DMS53 treated with DMSO at 0.1 percent for 48 hours (cell line): ENCODE measurements around the gene CYB5R3.
A peak's percentile ranks its signal among the peaks of the same experiment; 100 is the strongest.

ENCODE experiments used
- DNase-seq: peaks from one replicate; lab custom pipeline; 2025; ENCODE audit not compliant: unreplicated experiment; lab: John Stamatoyannopoulos, UW

CYB5R3 gene

DNA sequence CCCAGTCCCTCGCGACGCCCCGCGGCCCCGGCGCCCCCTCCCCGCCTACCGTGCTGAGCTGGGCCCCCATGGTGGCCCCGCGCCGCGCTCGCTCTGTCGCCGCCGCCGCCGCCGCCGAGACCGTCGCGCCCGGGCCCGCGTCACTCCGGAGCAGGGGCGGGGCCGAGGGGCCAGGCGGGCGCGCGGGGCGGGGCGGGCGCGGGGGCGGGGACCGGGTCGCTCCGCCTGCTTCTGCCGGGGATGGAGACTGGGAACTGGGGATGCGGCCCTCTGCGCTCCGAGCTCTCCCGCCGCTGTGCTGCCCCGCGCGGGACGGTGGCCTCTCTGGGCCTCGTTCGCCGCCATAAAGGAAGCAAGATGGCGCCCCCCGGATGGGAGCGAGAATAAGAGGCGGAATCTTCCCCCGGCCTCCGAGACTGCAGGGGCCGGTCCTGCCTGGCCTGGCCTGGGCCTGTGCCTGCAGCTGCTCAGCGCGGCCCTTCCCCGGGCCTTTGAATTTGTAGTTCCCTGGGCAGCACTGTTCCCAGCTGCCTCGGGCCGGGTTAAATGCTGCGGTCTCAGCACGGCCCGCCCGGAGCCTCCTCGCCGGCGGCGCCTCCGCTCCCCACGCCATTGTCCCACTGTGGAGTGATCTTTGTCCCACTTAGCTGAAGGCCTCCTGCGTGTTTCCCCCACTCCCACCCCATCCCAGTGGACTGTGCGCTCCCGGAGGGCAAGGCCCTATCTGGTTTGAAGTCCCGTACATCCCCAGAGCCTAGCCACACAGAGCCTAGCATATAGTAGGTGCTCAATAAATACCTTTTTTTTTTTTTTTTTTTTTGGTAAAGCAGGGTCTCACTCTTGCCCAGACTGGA lies at the start of gene CYB5R3:
Gene CYB5R3, minus strand, starts transcription at position 147 of the 854 bp plus-strand sequence. Its CDS starts 77 bp downstream, at position 70.
- DNase-seq = peak; percentile 41

DNA sequence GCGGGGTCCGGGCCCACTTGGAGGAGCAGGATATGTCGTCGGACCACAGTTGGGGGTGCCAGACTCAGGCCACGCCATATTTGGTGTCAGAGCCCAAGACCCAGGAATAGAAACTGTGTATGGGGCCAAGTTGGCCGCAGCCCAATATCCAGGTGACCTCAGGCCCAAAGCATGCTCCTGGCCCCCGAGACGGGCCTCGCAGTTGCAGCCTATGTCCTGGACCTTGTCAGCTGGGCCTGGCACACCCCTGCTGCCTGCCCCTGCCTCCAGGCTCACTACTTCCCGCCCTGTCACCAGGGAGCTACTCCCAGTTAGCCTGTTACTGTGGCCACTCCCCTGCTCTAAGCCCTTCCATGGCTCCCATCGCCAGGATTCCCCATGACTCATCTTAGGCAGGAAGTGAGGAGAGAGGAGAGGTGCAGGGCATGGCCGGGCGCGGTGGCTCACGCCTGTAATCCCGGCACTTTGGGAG lies 48.4 kb upstream of the CYB5R3 start:
- DNase-seq = no peak

DNA sequence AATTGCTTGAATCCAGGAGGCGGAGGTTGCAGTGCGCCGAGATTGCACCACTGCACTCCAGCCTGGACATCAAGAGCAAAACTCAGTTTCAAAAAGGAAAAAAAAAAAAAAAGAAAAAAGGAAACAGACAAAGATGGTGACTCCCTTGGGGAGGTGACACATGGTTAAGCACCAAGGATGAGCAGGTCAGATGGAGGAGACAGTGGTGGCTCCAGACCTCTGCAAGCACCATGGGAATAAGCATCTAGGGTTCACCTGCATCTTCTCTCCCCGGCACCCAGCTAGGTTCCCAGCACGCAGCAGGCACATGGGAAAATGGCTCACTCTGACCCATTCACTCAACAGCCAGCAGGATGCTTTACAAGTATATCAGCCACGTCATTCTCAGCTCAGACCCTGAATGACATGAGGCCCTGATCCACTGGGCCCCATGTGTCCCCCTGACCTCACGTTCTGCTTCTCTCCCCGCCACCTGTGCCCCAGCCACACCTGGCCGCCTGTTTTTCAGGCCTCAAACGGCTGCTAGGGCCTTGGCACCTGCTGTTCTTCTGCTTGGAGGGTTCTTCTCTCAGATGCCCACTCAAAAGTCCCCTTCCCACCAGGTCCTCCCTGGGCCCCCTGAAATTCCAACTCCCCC lies 47.3 kb upstream of the CYB5R3 start:
- no peak for DNase-seq

DNA sequence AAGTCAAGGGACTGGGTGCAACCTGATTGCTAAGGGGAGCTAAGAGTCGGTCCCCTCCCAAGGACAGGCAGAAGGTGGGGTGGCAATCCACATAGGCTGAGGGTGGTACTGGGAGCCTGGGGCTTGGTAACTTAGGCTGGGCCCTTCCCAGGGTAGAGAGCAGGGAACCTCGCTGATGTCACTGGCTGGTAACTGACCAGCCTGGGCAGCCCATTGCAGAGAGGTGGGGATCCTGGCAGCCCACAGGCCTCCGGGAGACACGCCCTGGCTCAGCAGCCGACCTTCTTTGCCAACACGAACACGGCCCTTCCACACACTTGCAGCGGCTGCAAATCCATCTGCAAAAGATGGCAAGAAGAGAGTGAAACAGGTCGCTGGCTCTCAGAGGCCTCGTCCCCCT lies 46.1 kb upstream of the CYB5R3 start:
- DNase-seq = no peak

DNA sequence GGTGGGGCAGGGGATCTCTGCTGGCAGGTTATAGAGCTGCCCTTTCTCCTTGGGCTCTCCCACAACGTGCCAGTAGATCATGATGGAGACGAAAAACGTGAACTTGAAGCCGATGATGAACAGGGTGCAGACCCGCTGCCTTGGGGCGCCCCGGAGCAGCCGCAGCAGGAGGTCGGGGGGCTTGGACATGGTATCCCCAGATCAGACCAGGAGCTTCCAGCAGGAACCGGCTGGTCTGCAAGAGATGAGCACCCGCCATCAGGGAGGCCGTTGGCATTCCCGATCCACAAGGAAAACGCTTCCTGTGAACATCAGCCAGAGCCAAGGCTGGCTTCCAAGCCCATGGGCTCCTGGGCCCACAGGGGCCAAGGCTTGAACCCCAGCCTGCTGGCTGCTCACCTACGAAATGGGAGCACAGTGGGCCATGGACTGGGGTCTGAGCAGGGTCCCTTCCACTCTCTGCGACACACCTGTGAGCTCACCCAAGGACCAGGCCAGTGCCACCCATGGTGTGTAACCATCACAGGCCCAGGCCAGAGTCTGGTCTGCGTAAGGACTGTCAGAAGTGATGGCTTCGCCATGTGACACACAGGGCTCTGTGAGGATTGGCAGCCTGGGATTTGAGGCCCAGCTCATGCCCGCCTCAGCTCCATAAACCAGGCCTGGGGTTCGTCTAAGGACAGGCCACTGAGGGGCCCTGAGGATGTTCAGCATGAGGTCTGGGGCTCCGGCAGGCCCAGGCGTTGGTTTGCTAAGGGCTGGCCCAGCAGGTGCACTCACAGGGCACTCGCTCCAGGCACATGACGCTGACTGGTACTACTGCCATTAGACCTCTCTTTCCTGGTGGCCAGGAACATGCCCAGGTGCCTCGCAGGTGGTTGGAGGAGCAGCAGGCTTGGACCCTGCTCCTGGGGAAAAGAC lies 44.8 kb upstream of the CYB5R3 start:
- DNase-seq = no peak

DNA sequence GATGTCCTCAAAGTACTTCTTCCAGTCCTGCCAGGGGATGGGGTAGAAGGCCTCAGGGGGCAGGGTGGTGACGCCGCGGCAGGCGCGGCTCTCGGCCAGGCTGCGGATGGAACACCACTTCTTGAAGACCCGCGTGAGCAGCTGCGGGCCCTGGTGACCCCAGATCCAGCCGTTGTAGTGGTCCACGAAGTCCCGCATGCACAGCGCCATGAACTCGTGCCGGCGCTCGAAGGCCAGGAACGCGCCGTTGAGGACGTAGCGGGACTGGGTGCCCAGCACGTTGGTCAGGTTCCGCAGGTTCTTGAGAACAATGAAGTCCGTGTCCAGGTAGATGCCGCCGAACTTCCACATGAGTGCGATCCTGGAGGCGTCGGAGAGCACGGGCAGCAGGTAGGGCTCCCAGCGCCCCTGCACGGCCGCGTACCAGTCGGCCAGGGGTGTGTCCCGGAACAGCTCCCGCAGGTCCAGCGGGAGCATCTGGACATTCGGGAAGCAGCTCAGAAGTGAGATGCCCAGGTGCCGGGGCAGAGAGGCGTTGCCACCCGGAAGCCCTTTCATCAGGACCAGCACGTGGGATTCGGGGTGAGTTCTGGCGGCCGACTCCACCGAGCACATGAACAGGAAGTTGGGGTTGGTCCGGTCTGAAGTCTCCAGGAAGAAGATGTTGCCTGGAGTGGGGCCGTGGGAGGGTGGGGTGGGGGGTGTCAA lies 44.0 kb upstream of the CYB5R3 start:
- no peak for DNase-seq

DNA sequence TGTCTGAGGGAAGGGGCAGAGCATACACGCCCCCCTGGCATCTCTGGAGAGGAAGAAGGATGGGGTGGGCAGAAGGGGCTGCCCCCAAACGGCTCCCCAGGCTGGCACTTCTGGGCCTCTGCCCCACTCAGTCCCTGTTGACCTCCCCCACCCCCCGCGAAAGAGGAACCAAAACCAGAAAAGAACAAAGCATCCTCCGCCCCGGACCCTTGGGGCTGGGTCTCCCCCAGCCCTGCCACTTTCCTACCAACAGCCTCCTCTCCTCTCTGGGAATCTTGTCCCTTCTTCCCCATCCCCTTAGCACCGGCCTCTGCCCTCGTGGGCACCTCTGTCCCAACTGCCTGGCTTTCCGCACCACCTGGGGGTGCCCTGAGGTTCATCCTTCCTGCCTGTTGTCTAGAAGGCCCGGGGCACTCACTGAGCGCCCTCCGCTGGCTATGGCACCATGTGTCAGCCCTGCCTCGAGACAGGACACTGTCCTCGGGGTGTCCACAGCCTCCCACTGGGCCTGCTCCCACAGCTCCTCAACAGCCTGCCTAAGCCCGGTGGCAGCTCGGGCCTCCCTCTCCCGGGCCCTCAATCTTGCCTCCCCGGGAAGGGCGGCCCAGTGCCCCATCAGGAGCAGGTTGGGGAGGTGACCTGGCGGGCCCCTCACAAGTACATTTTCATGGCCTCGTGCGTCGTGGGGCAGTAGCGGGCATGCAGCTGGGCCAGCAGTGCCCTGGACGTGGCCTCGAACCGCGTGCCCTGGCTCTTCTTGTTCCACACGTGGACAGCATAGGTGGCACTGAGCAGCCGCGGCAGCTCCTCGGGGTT lies 43.3 kb upstream of the CYB5R3 start:
- no peak for DNase-seq

DNA sequence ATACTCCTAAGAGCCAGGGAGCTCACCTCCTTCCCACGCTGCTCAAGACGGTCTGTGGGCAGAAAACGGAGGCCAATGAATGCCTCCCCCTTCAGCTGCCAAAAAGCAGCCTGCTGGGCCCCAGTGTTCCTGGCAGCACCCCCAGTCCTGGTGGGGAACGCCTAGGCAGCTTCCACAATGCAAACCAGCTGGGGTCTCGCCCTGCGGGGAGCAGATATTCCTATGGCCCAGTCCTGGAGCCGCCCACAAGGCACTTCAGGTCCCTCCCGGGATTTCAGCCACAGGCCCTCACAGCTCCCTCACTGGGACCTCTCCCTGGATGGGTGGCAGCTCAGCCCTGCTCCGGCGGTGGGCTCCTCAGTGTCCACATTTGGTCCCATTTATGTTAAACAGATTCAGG lies 42.2 kb upstream of the CYB5R3 start:
- no peak for DNase-seq

DNA sequence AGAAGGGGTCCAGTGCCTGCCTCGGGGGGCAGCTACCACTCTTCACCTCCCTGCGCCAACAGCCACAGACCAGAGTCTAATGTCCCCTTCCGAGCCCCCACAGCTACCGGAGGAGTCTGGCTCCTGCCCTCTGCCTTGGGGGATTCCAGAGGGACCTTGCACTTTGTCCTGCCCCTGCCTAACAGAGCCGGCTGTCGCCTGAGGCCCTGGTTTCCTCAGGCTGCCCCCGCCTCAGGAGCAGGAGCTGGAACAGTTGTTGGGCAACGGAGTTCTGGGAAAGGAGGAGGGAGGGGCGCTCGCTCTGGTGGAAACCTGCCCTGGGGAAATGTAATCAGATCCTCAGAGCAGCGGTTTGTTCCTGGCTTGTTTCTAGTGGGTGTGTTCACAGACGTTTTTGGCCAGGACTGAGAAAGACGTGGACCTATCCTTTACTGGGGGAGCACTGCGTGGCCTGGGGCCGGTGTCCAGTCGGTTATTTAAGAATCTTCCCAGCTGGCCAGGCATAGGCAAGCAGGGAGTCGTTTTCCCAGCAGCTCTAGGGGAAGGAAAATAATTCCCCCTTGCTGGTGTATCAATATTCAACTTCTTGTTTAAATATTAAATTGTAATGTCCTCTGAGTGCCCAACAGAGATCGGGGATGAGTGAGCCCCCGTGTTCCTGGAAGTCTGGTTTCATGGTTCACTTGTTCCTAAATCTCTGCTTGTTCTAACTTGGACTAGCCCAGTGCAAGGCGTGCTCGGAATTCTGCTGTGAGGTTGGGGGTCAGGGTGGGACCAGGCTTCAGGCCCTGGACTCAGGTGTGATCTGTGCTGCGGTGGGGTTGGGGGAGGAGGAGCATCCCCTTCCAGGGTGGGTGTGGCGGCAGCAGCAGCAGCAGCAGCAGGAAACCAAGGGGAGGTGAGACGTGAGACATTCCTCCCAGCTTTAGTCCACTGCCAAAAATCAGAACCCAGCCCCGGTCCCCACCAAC lies 39.3 kb upstream of the CYB5R3 start:
- DNase-seq = no peak

DNA sequence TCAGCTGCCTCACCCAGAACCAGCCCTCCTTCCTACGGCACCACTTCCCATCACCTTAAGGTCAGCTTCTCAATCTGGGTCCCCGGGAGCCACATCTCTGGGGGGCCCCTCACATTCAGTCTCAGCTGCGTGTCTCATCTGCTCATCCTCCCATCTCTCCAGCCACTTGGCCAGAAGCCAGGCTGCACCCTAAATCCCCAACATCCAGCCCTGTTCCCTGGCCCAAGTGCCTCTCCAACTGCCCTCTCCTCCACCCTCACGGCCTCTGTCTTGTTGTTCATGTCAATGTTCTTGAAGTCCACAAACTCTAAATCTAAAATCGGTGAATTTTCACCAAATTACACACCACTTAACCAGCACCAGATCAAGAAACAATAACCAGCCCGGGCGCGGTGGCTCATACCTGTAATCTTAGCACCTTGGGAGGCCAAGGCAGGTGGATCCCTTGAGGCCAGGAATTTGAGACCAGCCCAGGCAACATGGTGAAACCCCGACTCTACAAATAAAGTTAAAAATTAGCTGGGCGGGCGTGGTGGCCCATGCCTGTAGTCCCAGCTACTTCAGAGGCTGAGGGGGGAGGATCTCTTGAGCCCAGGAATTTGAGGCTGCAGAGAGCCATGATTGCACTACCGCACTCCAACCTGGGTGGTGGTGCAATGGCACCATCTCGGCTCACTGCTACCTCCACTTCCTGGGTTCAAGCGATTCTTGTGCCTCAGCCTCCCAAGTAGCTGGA lies 37.7 kb upstream of the CYB5R3 start:
- DNase-seq = no peak

DNA sequence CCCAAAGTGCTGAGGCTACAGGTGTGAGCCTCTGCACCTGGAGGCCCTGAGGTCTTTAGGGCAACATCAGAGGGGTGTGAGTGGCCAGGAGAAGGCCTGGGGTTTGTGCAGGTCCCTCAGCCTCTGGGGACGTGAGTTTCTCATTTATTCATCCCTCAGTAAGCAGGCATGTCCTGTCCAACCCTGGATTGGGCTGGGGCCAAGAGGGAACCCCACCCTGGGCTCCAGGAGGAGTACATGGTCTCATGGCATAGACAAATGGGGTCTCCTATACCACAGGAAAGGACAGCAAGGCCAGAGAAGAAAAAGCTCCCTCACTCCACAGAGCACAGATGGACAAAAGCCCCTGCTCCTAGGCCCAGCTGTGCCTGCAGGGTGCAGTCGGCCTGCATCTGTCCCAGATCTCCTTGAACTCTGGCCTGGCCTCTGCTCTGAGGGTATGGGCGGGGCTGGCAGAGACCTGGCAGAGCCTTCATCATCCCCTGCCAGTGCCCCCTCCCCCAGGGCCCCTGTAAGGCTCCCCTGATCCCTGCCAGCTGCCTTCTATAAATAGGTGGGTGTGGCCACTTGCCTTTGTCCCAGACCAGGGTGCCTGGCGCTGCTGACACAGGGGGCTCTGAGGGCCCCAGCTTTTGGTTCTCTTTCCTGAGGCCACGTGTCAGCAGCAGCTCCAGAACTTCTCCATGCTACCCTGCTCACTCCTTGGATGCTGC lies 36.9 kb upstream of the CYB5R3 start:
- no peak for DNase-seq

DNA sequence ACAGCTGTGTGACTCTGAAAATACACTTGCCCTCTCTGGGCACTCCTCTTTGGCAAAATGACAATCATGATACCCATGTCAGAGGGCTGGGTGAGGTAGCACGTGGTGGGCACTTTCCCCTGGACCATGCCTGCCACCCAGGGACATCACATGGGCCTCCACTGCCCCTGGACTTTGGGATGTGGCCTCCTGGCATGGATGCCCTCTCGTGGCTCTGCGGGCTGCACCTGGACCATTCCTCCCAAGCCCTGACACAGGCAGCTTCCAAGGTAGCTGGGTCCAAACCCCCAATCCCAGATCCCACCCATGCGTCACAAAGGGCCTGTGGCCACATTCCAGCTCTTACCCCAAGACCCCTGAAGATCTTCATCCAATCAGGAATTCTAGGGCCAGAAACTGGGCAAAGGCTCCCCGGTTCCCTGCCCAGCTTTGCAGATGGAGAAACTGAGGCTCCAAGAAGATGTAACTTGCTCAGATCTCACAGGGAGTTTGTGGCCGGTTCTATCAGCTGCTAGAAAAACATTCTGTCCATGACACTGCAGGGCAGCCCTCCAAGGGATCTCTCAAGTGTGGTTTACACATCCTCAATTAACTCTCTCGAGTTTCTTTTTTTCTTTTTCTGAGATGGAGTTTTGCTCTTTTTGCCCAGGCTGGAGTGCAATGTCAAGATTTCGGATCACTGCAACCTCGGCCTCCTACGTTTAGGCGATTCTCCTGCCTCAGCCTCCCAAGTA lies 35.4 kb upstream of the CYB5R3 start:
- no peak for DNase-seq

DNA sequence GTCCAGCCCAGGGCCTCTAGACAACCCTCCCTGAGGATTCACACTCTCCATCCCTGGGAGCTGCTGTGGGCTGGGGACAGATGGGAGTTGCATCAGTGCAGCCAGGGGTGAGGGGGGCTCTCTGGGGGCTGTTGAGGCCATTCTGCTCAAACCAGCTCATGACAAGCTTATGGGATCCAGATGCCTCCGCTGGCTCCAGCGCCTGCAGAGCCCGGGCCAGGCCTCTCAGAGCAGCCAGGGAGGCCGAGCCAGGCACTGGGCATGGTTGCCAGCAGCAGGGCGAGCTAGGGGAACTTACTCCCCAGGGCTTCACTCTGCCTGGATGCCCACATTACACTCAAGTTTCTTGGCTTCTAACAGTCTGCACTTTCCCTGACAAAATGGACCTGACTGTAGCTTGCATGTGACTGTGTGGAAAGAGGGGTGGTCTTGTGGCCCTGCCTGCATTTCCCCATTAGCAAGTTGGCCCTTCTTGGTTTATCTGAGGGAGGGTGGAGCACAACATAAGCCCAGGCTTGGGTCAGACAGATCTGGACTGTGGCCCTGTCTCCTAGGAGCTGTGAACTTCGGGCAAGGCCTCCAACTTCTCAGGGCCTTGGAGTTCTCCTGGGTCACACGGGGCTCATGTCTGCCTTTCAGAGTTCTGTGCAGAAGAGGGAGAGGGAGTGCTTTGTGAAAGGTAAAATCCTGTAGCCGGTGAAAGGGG lies 34.5 kb upstream of the CYB5R3 start:
- no peak for DNase-seq

DNA sequence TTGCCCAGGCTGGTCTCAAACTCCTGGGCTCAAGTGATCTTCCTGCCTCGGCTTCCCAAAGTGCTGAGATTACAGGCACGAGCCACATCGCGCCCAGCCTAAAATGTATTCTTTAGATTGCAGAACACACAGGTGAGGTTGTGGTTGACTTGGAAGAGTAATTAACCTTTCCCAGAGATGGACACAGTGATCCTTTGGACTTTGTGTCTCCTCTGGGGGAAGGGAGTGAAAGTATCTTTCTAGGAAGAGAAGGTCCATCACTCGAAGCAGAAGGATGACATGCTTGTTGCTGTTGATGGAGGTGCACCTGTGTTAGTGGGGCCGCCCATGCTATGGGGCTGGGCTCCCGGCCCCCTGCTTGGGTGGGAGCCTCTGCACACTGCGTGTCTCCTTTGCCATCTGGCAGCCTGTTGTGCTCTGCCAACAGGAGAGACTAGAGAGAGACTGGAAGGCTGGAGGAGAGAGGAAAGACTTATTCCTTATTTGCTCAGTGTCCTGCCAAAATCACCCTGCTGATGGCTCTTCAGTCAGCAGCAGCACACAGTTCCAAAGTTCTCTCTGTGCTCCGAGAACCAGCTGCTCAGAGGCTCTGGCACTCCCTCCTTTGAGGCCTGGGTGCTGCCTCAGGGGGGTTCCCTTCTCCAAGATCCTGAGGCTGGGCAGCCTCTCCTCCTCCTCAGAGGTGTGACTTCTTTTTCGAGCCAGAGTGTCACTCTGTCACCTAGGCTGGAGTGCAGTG lies 33.1 kb upstream of the CYB5R3 start:
- no peak for DNase-seq

DNA sequence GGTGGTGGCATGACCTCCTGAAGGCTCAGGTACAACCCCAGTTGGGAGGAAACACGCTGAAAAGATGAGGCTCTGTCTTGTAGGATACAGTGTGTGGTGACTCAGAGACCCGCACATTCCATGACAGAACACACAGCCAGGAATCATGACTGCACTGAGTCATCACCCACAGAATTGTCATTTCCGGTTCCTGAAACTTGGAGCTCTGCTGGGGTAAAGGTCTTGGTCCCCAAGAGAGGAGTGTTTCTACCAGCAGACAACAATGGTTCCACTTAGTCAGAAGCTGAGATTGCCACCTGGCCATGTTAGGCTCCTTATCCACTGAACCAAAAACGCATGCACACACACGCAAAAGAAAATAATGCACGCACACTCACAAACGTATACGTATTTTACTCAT lies 31.5 kb upstream of the CYB5R3 start:
- DNase-seq = no peak
